Mesenchymal stem cell (in vitro differentiated cells and primary cell): ENCODE results near the gene MIDN.

Experiments used
- DNase-seq: peaks from one replicate; pipeline ENCODE4 v3.0.0-alpha.2; 2013
- H2AFZ ChIP-seq: one replicate; pipeline ENCODE4 v1.6.1; 2013; ENCODE audit warnings: low read depth, mild to moderate bottlenecking, control low read depth, inconsistent platforms, low read length, moderate library complexity
- H2AK5ac ChIP-seq: 2 replicates; pipeline ENCODE4 v1.6.1; 2013; ENCODE audit warnings: low read length, moderate library complexity, mild to moderate bottlenecking, inconsistent platforms; ENCODE audit not compliant: severe bottlenecking
- H2BK120ac ChIP-seq: one replicate; pipeline ENCODE4 v1.6.1; 2013; ENCODE audit warnings: low read depth, mild to moderate bottlenecking, inconsistent platforms, low read length, moderate library complexity
- H2BK12ac ChIP-seq, 2 experiments: one replicate each; pipeline ENCODE4 v1.6.1; 2013; ENCODE audit warnings: inconsistent platforms in 2 of 2, low read length in 2 of 2, mild to moderate bottlenecking in 2 of 2, moderate library complexity in 2 of 2, control low read depth in 1 of 2
- H2BK15ac ChIP-seq: one replicate; pipeline ENCODE4 v1.6.1; 2013; ENCODE audit warnings: mild to moderate bottlenecking, low read depth, inconsistent platforms; ENCODE audit not compliant: poor library complexity, severe bottlenecking
- H2BK5ac ChIP-seq: 2 replicates; pipeline ENCODE4 v1.6.1; 2013; ENCODE audit warnings: low read depth, mild to moderate bottlenecking, low read length, control low read depth, inconsistent platforms; ENCODE audit not compliant: poor library complexity, severe bottlenecking
- H3K14ac ChIP-seq, 2 experiments: one replicate each; pipeline ENCODE4 v1.6.1; 2013; ENCODE audit warnings: inconsistent platforms in 2 of 2, low read length in 2 of 2, control low read depth in 1 of 2, mild to moderate bottlenecking in 1 of 2, moderate library complexity in 1 of 2
- H3K18ac ChIP-seq, 2 experiments: one replicate each; pipeline ENCODE4 v1.6.1; 2013; ENCODE audit warnings: inconsistent platforms in 2 of 2, low read length in 2 of 2, control low read depth in 1 of 2, low read depth in 1 of 2, mild to moderate bottlenecking in 1 of 2
- H3K23ac ChIP-seq, 2 experiments: one replicate each; pipeline ENCODE4 v1.6.1; 2013; ENCODE audit warnings: inconsistent platforms in 2 of 2, low read length in 2 of 2, mild to moderate bottlenecking in 2 of 2, moderate library complexity in 2 of 2, control low read depth in 1 of 2
- H3K27ac ChIP-seq: 2 replicates; pipeline ENCODE4 v1.5.1; 2013; ENCODE audit warnings: mild to moderate bottlenecking, moderate library complexity, low read length, control low read depth, inconsistent platforms; ENCODE audit not compliant: poor library complexity, severe bottlenecking
- H3K27me3 ChIP-seq, 2 experiments: 2 replicates each; pipeline versions ENCODE4 v1.6.1 to v1.7.0; 2013; ENCODE audit warnings: low read length in 2 of 2, mild to moderate bottlenecking in 2 of 2, moderate library complexity in 2 of 2, control low read depth in 1 of 2, inconsistent platforms in 1 of 2; ENCODE audit not compliant: control insufficient read depth in 1 of 2, insufficient read depth in 1 of 2
- H3K36me3 ChIP-seq, 2 experiments: 2 replicates each; pipeline versions ENCODE4 v1.6.1 to v1.7.0; 2013; ENCODE audit warnings: low read length in 2 of 2, control low read depth in 1 of 2, inconsistent platforms in 1 of 2, low read depth in 1 of 2, mild to moderate bottlenecking in 1 of 2; ENCODE audit not compliant: insufficient read depth in 2 of 2, control insufficient read depth in 1 of 2
- H3K4ac ChIP-seq, 2 experiments: one replicate each; pipeline ENCODE4 v1.6.1; 2013; ENCODE audit warnings: inconsistent platforms in 2 of 2, low read length in 2 of 2, mild to moderate bottlenecking in 2 of 2, moderate library complexity in 2 of 2, control low read depth in 1 of 2, low read depth in 1 of 2
- H3K4me1 ChIP-seq: 2 replicates; pipeline ENCODE4 v1.6.1; 2013; ENCODE audit warnings: low read depth, low read length, control low read depth; ENCODE audit not compliant: control insufficient read depth, insufficient read depth
- H3K4me2 ChIP-seq: 2 replicates; pipeline ENCODE4 v1.6.1; 2013; ENCODE audit warnings: low read length, mild to moderate bottlenecking, inconsistent platforms; ENCODE audit not compliant: poor library complexity, severe bottlenecking
- H3K4me3 ChIP-seq, 2 experiments: 2 replicates each; pipeline versions ENCODE4 v1.5.1 to v1.7.0; 2013; ENCODE audit warnings: low read length in 2 of 2, mild to moderate bottlenecking in 2 of 2, control low read depth in 1 of 2, low read depth in 1 of 2; ENCODE audit not compliant: insufficient read depth in 1 of 2
- H3K79me1 ChIP-seq: replicated peaks from 2 replicates; pipeline ENCODE4 v1.6.1; 2013; ENCODE audit warnings: mild to moderate bottlenecking, control low read depth, low read length, inconsistent platforms; ENCODE audit not compliant: poor library complexity, severe bottlenecking
- H3K9ac ChIP-seq: 2 replicates; pipeline ENCODE4 v1.7.0; 2013; ENCODE audit warnings: mild to moderate bottlenecking, low read length, moderate library complexity
- H3K9me3 ChIP-seq: 2 replicates; pipeline ENCODE4 v1.7.0; 2013; ENCODE audit warnings: mild to moderate bottlenecking, low read length; ENCODE audit not compliant: control insufficient read depth
- H4K8ac ChIP-seq: one replicate; pipeline ENCODE4 v1.6.1; 2013; ENCODE audit warnings: inconsistent platforms, mild to moderate bottlenecking, low read length, moderate library complexity
- H4K91ac ChIP-seq: one replicate; pipeline ENCODE4 v1.6.1; 2013; ENCODE audit warnings: mild to moderate bottlenecking, low read length, inconsistent platforms
- WGBS: methylation state at CpG from one replicate; pipeline ENCODE4 v1.1.7; 2013; ENCODE audit warnings: mixed read lengths; 5-methylcytosine and 5-hydroxymethylcytosine counted together

The MIDN gene

GRCh38 chr19:1293782-1294604, 45.6 kb downstream of the MIDN start:
- Histone ChIP-seq H3K4ac (no peak overlapping the region), H3K18ac (no peak overlapping the region), H4K8ac (no peak overlapping the region), H3K4me1 (peaks cover 13% of the 10 kb centered on the region), H3K27me3 (peaks cover 40 to 85% of the 10 kb centered on the region in 2 experiments), H3K14ac (no peak overlapping the region), H2AFZ (no peak overlapping the region), H4K91ac (peak overlapping the region; percentile 22), H2BK120ac (no peak overlapping the region), H3K36me3 (no peaks in the 10 kb centered on the region), H3K9ac (no peak overlapping the region), H3K9me3 (no peaks in the 10 kb centered on the region), H2BK15ac (no peak overlapping the region), H3K27ac (no peak overlapping the region), H2BK5ac (no peak overlapping the region), H3K23ac (no peak overlapping the region), H3K4me2 (no peak overlapping the region), H2AK5ac (no peak overlapping the region), H3K79me1 (no peaks in the 10 kb centered on the region), H3K4me3 (no peak overlapping the region), H2BK12ac (no peak overlapping the region)
- no peak for DNase-seq
- 87% methylated on average over 30 of the region's 35 CpGs for WGBS

GRCh38 chr19:1294688-1295087, 46.3 kb downstream of the MIDN start:
- Histone ChIP-seq H3K9ac (no peak overlapping the region), H3K14ac (no peak overlapping the region), H2BK5ac (no peak overlapping the region), H3K27me3 (peaks cover 40 to 80% of the 10 kb centered on the region in 2 experiments), H3K4me2 (no peak overlapping the region), H3K27ac (no peak overlapping the region), H2BK120ac (no peak overlapping the region), H3K23ac (no peak overlapping the region), H3K79me1 (no peaks in the 10 kb centered on the region), H3K9me3 (no peaks in the 10 kb centered on the region), H2AK5ac (no peak overlapping the region), H4K91ac (no peak overlapping the region), H2BK15ac (no peak overlapping the region), H3K18ac (no peak overlapping the region), H2BK12ac (no peak overlapping the region), H3K4me1 (peaks cover 13% of the 10 kb centered on the region), H2AFZ (no peak overlapping the region), H3K4ac (no peak overlapping the region), H3K4me3 (no peak overlapping the region), H4K8ac (no peak overlapping the region), H3K36me3 (no peaks in the 10 kb centered on the region)
- no peak for DNase-seq
- WGBS, result 75% methylated on average over 12 of the region's 14 CpGs

GRCh38 chr19:1295169-1296012, 47.0 kb downstream of the MIDN start:
- no peak overlapping the region for H3K4ac ChIP-seq
- no peak overlapping the region for H2BK12ac ChIP-seq
- no peak overlapping the region for H2BK120ac ChIP-seq
- no peak overlapping the region for H4K91ac ChIP-seq
- no peaks in the 10 kb centered on the region for H3K36me3 ChIP-seq
- H3K79me1 ChIP-seq, result no peaks in the 10 kb centered on the region
- H3K9me3 ChIP-seq, result no peaks in the 10 kb centered on the region
- no peak overlapping the region for H3K14ac ChIP-seq
- H3K23ac ChIP-seq, result no peak overlapping the region
- H3K27ac ChIP-seq, result no peak overlapping the region
- no peak overlapping the region for H2BK5ac ChIP-seq
- DNase-seq, result peak; percentile 33
- H3K4me2 ChIP-seq, result no peak overlapping the region
- 36% methylated on average over 75 of the region's 82 CpGs for WGBS
- H4K8ac ChIP-seq, result peak overlapping the region; percentile 59
- H2BK15ac ChIP-seq, result no peak overlapping the region
- no peak overlapping the region for H2AK5ac ChIP-seq
- H3K9ac ChIP-seq, result no peak overlapping the region
- no peak overlapping the region for H2AFZ ChIP-seq
- H3K4me1 ChIP-seq, result peaks cover 13% of the 10 kb centered on the region
- H3K27me3 ChIP-seq, result peaks cover 40 to 75% of the 10 kb centered on the region in 2 experiments
- H3K18ac ChIP-seq, result peak overlapping the region in 1 of 2 experiments; percentile 18
- H3K4me3 ChIP-seq, result no peak overlapping the region

- Histone ChIP-seq H4K91ac (no peak overlapping the region), H3K14ac (no peak overlapping the region), H3K4ac (no peak overlapping the region), H3K9ac (no peak overlapping the region), H3K23ac (no peak overlapping the region), H3K4me1 (peaks cover 10% of the 10 kb centered on the region), H2BK120ac (no peak overlapping the region), H2BK12ac (no peak overlapping the region), H3K79me1 (no peaks in the 10 kb centered on the region), H3K18ac (no peak overlapping the region), H3K27me3 (peaks cover 39 to 72% of the 10 kb centered on the region in 2 experiments), H3K4me2 (no peak overlapping the region), H2AFZ (no peak overlapping the region), H2BK15ac (no peak overlapping the region), H4K8ac (no peak overlapping the region), H3K36me3 (no peaks in the 10 kb centered on the region), H2AK5ac (no peak overlapping the region), H2BK5ac (no peak overlapping the region), H3K9me3 (no peaks in the 10 kb centered on the region), H3K4me3 (no peak overlapping the region), H3K27ac (no peak overlapping the region)
- WGBS, result 93% methylated on average over 10 of the region's 13 CpGs
- DNase-seq, result no peak
Observed at GRCh38 chr19:1296078-1296477, 47.7 kb downstream of the MIDN start.
